ENCODE measurements around the gene ERVK3-1. TPM values are rescaled to one million over a fixed set of nuclear protein-coding genes. Genes with fewer than 3 reads are reported as not detected.

The ERVK3-1 gene
- polyA plus RNA-seq, 1 donor from 2014 or later: 141 TPM

GRCh38 chr19:58277197-58277596 is 28.0 kb upstream of the ERVK3-1 start:
- TF ChIP-seq RAD21 (conservative IDR thresholded peaks at IDR 0.05): no peak
- TF ChIP-seq EP300 (conservative IDR thresholded peaks at IDR 0.05; ENCODE audit: poor library complexity, severe bottlenecking): no peak
- TF ChIP-seq REST (IDR thresholded peaks at IDR 0.05; ENCODE audit: borderline replicate concordance): no peak
- TF ChIP-seq EZH2 (IDR thresholded peaks at IDR 0.05; ENCODE audit: borderline replicate concordance, insufficient read depth, low read length, poor library complexity, severe bottlenecking): no peak
- no peak for TF ChIP-seq TAF1 (IDR thresholded peaks at IDR 0.05; ENCODE audit: low read depth)
- TF ChIP-seq CTCF (IDR thresholded peaks at IDR 0.05; ENCODE audit: poor library complexity, severe bottlenecking): no peak
- no peak for TF ChIP-seq POLR2AphosphoS5 (IDR thresholded peaks at IDR 0.05)
- TF ChIP-seq SMC3 (conservative IDR thresholded peaks at IDR 0.05; ENCODE audit: poor library complexity): no peak

GRCh38 chr19:58277748-58278540 is 27.2 kb upstream of the ERVK3-1 start:
- H3K9ac ChIP-seq (ENCODE audit: low read length): peak overlapping the region; percentile 97
- peaks cover 14% of the 10 kb centered on the region for H3K36me3 ChIP-seq (ENCODE audit: insufficient read depth, low read length)
- peak overlapping the region; percentile 100 for H3K4me3 ChIP-seq (ENCODE audit: low read length)
- peak overlapping the region; percentile 74 for H3K4me2 ChIP-seq (ENCODE audit: low read length)
- no peaks in the 10 kb centered on the region for H3K27me3 ChIP-seq (ENCODE audit: insufficient read depth, low read depth, low read length)
- H3K9me2 ChIP-seq (ENCODE audit: insufficient read depth, low read length): no peaks in the 10 kb centered on the region
- no peaks in the 10 kb centered on the region for H3F3A ChIP-seq (ENCODE audit: insufficient read depth, low read length, poor library complexity, severe bottlenecking)
- peaks cover 13% of the 10 kb centered on the region for H3K9me3 ChIP-seq (ENCODE audit: low read length)
- H4K20me1 ChIP-seq (ENCODE audit: insufficient read depth): no peaks in the 10 kb centered on the region
- H2AFZ ChIP-seq (ENCODE audit: low read depth, low read length): peak overlapping the region; percentile 63
- peaks cover 50% of the 10 kb centered on the region for H3K79me2 ChIP-seq (replicated peaks; ENCODE audit: insufficient read depth, low read length)
- TF ChIP-seq EZH2 (IDR thresholded peaks at IDR 0.05; ENCODE audit: borderline replicate concordance, insufficient read depth, low read length, poor library complexity, severe bottlenecking) (no peak), REST (IDR thresholded peaks at IDR 0.05; ENCODE audit: borderline replicate concordance) (no peak), EP300 (conservative IDR thresholded peaks at IDR 0.05; ENCODE audit: poor library complexity, severe bottlenecking) (no peak), CTCF (IDR thresholded peaks at IDR 0.05; ENCODE audit: poor library complexity, severe bottlenecking) (no peak), RAD21 (conservative IDR thresholded peaks at IDR 0.05) (no peak)
- peak overlapping the region; percentile 91 for H3K27ac ChIP-seq (ENCODE audit: low read length)

More at GRCh38 chr19:58277197-58277596, 28.0 kb upstream of the ERVK3-1 start:
- Histone ChIP-seq H3K4me2 (ENCODE audit: low read length) (no peak overlapping the region), H3K4me3 (ENCODE audit: low read length) (peak overlapping the region; percentile 100), H3K27ac (ENCODE audit: low read length) (no peak overlapping the region), H4K20me1 (ENCODE audit: insufficient read depth) (no peaks in the 10 kb centered on the region), H3K79me2 (replicated peaks; ENCODE audit: insufficient read depth, low read length) (peaks cover 43% of the 10 kb centered on the region), H3K9me3 (ENCODE audit: low read length) (peaks cover 14% of the 10 kb centered on the region), H3K9ac (ENCODE audit: low read length) (no peak overlapping the region), H3K9me2 (ENCODE audit: insufficient read depth, low read length) (no peaks in the 10 kb centered on the region), H3K27me3 (ENCODE audit: insufficient read depth, low read depth, low read length) (no peaks in the 10 kb centered on the region), H3F3A (ENCODE audit: insufficient read depth, low read length, poor library complexity, severe bottlenecking) (no peaks in the 10 kb centered on the region), H3K36me3 (ENCODE audit: insufficient read depth, low read length) (peaks cover 14% of the 10 kb centered on the region), H2AFZ (ENCODE audit: low read depth, low read length) (no peak overlapping the region)
